Measurements from ENCODE around the gene TLE1.

The TLE1 gene

GRCh38 chr9:81543695-81544094 is 145.7 kb downstream of the TLE1 start:
- no peak for DNase-seq (ENCODE audit: low read depth)

DNA sequence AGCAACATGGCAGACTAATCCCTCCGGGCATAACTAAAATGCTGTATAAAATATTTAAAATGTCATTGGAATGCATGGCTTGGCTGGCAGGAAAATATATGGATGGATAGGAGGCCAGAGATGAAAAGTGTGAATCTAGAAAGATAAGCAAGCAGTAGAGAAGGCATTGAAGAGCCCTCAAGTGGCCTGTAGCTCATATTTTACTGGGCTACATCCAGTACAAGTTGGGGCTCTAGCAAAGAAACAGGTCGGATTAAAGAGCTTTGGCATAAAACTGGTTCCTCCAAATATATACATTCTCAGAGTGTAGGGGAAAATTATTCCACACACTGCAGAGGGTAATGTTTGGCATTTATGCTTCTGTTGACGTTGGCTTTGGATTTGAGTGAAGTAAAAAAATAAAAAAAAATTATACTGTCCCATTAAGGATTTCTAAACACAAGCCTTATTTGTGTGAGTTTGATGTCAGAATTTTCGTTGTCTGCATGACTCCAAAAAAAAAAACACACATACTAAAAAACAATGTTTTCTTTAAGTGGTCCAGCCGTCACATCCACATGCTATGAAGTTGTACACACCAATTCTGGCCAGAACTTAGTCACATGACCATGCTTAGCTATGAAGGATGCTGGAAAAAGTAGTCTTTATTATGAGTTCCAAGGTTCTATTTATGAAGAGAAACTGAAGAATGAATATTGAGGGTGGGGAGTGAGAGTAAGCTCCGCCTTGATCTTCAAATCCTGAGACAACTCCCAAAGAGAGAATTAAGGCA is 147.0 kb downstream of the TLE1 start:
- DNase-seq (ENCODE audit: low read depth) = no peak

- no peak for DNase-seq (ENCODE audit: low read depth)
Measured at GRCh38 chr9:81540142-81540710, 149.1 kb downstream of the TLE1 start.

DNA sequence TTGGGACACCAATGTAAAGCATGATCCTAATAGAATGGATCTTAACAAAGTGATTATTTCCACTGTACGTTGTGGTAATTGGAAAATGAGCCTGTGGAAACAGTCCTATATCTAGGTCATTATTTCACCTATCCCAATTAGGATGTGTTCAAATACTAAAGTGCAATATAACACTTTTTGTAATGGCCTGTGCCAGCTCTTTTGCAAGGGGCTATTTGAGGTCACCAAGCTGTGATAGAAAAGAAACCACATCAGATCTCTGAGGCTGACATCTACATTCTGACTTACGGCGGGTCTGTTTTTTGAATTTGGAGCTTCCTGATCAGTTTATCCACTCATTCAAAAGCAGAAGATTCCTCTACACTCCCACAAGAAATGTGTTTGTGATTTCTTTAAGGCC is 150.0 kb downstream of the TLE1 start:
- DNase-seq (ENCODE audit: low read depth) = no peak

GRCh38 chr9:81538890-81539289 is 150.5 kb downstream of the TLE1 start:
- no peak for DNase-seq (ENCODE audit: low read depth)

- DNase-seq (ENCODE audit: low read depth) = no peak
Measured at GRCh38 chr9:81537964-81538363, 151.4 kb downstream of the TLE1 start.

- no peak for DNase-seq (ENCODE audit: low read depth)
Measured at GRCh38 chr9:81536242-81537025, 152.9 kb downstream of the TLE1 start.

GRCh38 chr9:81535542-81536241 is 153.7 kb downstream of the TLE1 start:
- no peak for DNase-seq (ENCODE audit: low read depth)

DNA sequence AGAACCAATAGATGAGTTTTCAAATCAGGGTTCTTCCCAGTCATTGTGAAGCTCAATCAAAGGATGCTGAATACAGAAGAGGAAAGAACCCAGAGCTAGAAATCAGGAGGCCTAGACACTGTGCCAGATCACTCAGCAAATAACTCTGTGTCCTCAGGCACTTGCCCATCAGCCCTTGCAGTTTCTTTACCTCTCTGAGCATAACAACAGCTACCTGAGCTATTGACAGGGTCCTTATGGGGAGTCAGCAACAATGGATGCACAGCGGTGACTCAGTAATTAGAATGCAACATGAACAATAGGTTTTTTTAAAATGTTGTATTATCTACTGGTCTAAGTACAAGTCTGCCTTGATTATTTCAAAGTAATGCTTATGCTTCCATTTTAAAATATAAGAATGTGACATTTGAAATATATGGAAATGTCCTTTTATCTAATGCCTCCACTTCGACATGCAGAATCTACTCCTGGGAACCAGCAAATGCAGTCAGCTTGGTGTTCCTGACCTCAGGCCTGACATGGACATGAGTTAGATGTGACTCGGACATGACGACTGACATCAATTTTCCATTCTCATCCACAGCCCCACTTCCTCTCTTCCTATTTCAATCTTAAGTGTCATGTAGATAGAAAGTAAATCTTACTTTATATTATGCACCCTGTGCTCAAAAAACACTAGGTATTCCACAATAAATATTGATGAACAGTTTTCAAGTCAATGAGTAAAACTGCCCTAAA is 155.0 kb downstream of the TLE1 start:
- DNase-seq (ENCODE audit: low read depth) = no peak

All from stimulated activated CD8-positive, alpha-beta memory T cell treated with anti-CD3 and anti-CD28 coated beads, Interleukin-4, amount 100 ng/mL, for 24 hours (primary cell).